GM21576 (cell line): ENCODE results near the gene VSTM4.

Source experiments
- ATAC-seq: cut with Tn5 transposase; IDR thresholded peaks from one replicate; pipeline ENCODE4 v1.9.1; 2021; ENCODE audit warnings: mild to moderate bottlenecking, moderate library complexity; ENCODE audit not compliant: unreplicated experiment

The VSTM4 gene

GRCh38 chr10:49011756-49012155 lies 103.6 kb downstream of the VSTM4 start:
- no peak for ATAC-seq

DNA sequence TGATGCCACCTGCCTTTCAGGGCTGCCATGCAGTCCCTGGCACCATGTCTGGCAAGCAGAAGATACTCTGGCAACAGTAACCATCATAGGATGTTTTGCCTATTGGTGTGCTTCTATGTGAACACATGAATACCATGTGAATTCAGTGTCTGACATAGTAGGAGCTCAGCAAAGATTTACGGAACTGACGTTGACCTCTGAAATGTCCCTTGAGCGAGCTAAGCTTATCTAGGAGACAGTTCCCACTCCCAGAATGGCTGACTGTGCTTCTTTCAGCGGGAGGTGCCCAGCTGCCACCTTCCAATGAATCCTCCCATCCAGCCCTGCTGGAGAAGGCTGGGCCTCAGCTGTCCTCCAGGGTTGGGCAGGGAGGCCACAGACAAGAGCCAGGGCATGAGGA lies 104.5 kb downstream of the VSTM4 start:
- ATAC-seq: no peak

DNA sequence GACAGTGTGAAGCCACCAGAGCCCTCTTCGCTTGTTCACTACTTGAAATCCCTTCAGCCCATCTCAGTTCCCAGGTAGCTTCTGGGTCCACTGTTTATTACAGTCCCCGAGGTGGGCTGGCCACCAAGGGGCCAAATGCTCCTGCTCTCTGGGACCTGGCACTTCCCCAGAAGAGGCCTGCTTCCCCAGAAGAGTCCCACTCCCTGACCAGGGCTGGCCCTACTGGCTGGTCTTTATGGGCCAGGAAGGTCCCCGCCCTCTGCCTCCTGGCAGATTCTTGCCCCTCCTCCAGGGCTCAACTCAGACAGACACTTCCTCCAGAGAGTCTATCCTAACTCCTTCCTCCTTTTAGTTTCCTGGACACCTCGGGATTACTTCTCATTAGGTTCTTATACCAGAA lies 105.0 kb downstream of the VSTM4 start:
- ATAC-seq: no peak

DNA sequence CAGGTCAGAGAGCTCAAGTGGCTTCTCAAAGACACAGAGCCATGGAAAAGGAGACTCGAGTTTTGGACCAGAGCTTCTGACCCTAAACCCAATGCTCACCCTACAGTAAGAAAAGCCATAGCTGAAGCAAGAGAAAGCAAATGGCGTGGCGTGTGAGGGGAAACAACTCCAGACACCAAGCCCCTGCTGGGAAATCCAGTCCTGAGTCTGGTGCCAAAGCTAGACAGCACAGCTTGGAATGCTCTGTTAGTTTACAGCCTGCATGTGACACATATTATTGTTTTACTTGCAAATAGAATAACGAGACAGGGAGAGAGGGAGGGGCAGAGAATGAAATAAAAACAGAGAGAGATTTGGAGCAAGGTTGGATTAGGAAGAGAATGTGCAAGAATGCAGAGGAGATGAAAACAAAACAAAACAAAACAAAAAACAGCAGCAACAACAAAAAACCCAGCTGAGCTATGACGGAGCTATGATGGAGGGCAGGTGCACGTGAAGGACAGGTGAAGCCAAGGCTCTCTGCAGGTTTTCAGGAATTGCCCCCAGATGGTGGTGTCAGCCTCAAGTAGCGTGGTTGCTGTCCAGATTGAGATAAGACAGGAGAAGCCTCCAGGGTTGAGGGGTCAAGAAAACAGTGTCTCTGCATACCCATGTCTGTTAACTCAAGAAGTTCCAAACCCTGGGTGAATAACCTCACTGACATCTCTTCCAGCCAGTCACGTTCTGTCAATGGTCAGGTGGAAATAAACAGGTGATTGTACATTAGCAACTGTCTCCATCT lies 105.9 kb downstream of the VSTM4 start:
- no peak for ATAC-seq

GRCh38 chr10:49008505-49009198 lies 106.7 kb downstream of the VSTM4 start:
- ATAC-seq: no peak

DNA sequence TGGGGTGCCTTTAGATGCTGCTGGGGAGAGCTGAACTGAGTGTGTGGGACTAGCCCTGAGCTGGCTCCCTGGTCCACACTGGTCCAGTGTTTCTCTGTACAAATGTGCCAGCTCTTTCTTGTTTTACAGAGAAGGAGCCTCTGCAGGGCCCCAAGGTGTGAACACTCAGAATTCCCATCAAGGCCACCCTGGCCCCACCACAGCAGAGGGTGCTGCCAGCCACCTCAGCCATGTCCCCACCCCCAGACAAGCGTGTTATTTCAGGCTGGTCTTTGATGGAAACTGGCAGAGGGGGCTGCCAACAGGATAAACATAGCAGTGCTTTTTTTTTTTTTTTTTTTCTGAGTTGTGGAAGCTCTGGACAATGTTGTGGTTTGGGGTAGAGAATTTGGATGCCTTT lies 107.2 kb downstream of the VSTM4 start:
- ATAC-seq: no peak

DNA sequence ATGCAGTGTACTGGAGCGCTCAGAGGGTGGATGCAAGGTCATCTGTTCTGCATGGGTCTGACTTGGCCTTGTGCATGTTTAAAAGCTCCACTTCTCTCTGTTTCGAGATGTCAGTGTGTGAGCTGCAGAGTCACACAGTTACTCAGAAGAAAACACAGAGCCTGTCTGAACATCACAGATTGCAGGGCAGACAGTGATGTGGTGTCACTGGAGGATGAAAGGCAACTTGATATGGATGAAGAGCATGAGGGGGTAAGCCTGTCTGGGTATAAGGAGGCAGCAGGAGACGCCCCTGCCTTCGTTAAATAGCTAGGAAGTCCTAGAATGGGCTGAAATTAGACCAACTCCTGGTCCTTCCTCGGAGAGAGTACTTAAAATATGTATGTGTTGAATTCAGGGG lies 108.2 kb downstream of the VSTM4 start:
- no peak for ATAC-seq

- ATAC-seq: no peak
Measured at GRCh38 chr10:49005270-49005669, 110.1 kb downstream of the VSTM4 start.

GRCh38 chr10:49001870-49002672 lies 113.3 kb downstream of the VSTM4 start:
- ATAC-seq: no peak

DNA sequence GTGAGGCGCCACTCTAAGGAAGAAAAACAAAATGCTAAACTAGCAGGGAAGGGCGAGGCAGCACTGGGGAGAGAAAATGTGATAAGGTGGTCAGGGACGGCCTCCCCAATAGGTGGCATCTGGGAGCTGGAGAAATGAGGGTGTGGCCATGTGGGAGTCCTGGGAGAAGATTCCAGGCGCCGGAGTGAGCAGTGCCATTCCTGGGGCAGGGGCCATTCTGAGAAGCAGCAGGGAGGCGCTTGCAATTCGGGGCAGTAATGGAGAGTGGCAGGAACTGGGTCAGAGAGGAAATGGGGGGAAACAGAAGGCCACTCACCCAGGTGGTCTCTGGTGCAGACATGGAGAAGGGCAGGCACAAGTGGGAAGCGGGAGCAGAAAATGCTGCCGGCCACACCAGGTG lies 113.9 kb downstream of the VSTM4 start:
- no peak for ATAC-seq

DNA sequence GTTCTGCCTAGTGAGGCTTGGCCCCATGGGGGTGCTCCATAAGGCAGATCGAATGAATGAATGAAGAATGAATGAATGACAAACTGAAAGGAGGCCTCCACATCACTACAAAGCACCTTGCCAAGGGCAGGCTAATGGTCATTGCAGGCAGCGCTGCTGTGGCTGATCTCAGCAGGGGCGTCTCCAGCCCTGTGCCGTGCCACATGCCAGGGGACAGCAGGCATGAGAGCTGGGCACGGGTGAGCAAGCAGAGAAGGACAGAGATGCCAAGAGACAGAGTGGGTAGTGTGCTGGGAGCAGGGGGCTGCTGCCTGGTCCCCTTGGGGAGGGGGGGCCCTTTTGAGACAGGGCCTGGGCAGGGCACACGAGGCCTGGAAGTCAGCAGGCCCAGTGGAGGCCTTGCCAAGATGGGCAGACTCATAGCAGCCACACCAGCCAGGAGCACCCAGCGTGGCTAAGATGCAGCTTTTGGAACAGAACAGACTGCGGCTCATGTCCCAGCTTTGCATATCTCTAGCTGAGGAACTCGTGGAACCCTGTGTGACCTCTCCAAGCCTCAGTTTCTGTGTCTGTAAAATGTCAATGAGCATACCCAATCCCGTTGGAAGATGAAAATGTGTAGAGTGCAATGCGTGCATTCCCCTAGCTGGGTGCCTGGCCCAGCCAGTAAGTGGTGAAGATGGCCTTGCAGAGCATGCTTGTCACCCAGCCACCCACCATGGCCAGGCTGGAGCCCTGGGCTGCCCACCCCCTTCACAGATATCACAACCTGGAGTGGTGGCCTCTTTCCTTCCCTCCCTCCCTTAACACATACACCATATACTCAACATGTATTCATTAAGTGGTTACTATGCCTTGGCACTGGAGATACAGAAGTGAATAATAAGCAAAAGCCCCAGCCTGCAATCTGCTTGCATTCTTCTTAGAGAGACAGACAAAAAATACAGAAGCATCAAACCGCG lies 114.6 kb downstream of the VSTM4 start:
- no peak for ATAC-seq

DNA sequence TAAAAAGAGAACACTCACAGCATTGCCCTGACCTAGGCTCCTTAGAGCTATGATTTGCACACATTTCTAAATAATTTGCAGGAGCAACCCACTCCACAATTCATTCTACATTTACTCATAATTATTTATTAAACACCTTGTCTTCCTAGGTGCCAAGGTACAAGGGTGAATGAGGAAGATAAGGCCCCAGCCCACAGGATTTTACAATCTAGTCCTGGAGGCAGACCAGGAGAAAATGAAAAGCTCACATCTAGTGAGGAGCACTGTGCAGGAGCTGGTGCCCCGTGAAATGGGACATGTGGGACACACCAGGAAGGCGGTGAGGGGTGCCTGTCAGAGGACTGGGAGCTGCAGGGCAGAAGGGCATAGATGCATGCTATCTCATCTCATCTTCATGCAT lies 116.0 kb downstream of the VSTM4 start:
- no peak for ATAC-seq

- no peak for ATAC-seq
Measured at GRCh38 chr10:48996329-48996728, 119.0 kb downstream of the VSTM4 start.

GRCh38 chr10:48993627-48994026 lies 121.7 kb downstream of the VSTM4 start:
- ATAC-seq: no peak

GRCh38 chr10:48990226-48990625 lies 125.1 kb downstream of the VSTM4 start:
- no peak for ATAC-seq

DNA sequence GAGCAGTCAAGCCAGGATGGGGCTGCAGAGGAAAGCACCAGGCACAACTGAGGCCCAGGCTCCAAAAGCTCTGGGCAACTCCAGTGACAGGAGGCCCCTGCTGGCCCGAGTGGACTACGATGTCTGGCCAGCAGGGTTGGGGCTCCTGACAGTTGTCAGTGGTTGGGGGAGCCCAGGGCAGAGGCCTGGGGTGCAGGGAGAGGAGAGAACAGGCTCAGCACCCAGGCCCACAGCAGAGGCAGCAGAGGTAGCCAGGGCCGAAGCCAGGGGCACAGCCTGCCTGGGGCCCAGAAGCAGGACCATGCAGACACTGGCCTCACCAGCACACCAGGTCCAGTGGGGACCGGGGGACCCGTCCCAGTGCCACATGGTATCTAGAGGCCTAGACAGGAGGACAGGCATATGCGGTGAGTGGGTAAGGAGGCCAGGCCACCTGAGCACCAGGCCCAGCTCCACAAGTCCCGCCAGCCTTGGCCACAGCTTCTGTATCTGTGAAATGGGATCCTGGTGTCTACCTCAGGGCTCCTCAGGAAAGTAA lies 129.6 kb downstream of the VSTM4 start:
- ATAC-seq: no peak

GRCh38 chr10:48983648-48984351 lies 131.5 kb downstream of the VSTM4 start:
- ATAC-seq: no peak

DNA sequence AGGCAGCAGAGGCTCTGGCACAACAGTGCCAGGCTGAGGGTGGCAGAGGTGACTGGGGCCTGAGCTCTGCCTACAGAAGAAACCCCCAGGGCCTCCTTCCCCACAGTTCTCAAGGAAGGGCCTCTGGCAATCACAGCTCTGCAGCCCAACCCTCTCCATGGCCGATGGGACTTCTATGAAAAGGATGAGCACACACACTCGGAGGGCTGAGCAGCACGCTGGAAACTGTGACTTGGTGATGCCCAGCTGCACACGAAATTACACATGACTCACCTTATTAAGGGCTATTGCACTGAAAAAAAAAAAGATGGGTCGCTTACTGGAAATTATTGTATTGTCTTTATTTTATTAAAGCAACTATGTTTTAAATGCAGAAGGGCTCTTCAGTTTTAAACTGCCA lies 132.7 kb downstream of the VSTM4 start:
- no peak for ATAC-seq

DNA sequence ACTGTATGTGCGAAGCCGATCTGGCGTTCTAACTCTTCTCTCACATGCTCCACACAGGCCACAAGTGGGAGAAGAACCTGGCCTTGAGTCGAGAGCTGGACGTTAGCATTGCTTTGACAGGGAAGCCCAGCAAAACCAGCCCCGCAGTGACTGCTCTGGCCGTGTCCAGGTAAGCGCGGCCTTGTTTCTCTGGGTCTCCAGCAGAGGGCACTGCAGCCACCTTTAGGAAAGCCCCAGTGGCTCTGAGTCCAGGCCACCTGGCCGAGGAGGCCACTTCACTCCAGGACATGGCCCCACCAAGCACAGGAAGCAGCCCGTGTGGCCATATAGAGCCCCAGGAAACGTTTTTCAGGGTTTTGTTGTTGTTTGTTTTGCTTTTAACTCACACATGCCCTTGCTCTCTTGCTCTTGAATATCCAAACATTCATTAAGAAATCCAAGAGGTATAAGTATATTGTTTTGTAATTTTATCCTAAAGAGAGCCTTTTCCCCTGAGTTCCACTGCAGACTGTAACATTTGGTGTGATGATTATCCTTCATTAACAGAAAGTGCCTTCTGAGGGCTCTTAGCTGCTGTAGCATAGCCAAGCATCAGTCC lies 133.9 kb downstream of the VSTM4 start:
- ATAC-seq: no peak
